HepG2 (cell line): Measurements from ENCODE around the gene LRIG1. TPM values are rescaled to one million over a fixed set of nuclear protein-coding genes. Genes with fewer than 3 reads are reported as not detected.

ENCODE experiments used
- ASH2L ChIP-seq: fragments of 300-600, 200-600 bp; sonication (generic); IDR thresholded peaks from 2 replicates; pipeline ENCODE4 v1.7.0; 2017; ENCODE audit warnings: low read depth, mild to moderate bottlenecking, moderate library complexity, mixed read lengths, low read length; ENCODE audit not compliant: insufficient read length
- CEBPB ChIP-seq: IDR thresholded peaks from 2 replicates; pipeline ENCODE4 v1.6.1; 2011; ENCODE audit warnings: low read depth, low read length, improper control_type of control experiment, borderline replicate concordance
- IRF1 ChIP-seq: sonication (generic); formaldehyde crosslinking; IDR thresholded peaks from 2 replicates; pipeline ENCODE4 v1.4.0; 2020; ENCODE audit warnings: low read depth, mild to moderate bottlenecking, missing genetic modification reagents
- NBN ChIP-seq: fragments of 450-650 bp; conservative IDR thresholded peaks from 2 replicates; pipeline ENCODE4 v1.6.1; 2017
- NR2C2 ChIP-seq: sonication (generic); formaldehyde crosslinking; IDR thresholded peaks from 2 replicates; pipeline ENCODE4 v1.4.0; 2020; ENCODE audit warnings: missing genetic modification reagents, mild to moderate bottlenecking, moderate library complexity, borderline replicate concordance
- PBX3 ChIP-seq: sonication (generic); formaldehyde crosslinking; IDR thresholded peaks from 2 replicates; pipeline ENCODE4 v1.8.1; 2023; ENCODE audit warnings: missing genetic modification reagents, inconsistent platforms, borderline replicate concordance
- RARA ChIP-seq: IDR thresholded peaks from 2 replicates; pipeline ENCODE4 v1.6.1; 2016; ENCODE audit warnings: missing genetic modification reagents, missing compliant biosample characterization
- SIN3A ChIP-seq: IDR thresholded peaks from 2 replicates; pipeline ENCODE4 v1.6.1; 2011; ENCODE audit warnings: low read depth, mild to moderate bottlenecking, control low read depth, low read length, borderline replicate concordance
- SPEN ChIP-seq: sonication (generic); formaldehyde crosslinking; IDR thresholded peaks from 2 replicates; pipeline ENCODE4 v1.5.1; 2020; ENCODE audit warnings: low read depth, mild to moderate bottlenecking, missing genetic modification reagents
- THAP7 ChIP-seq: sonication (generic); formaldehyde crosslinking; IDR thresholded peaks from 2 replicates; pipeline ENCODE4 v1.8.1; 2023; ENCODE audit warnings: mild to moderate bottlenecking, missing genetic modification reagents
- XRCC5 ChIP-seq: fragments of 200-400 bp; formaldehyde crosslinking; optimal IDR thresholded peaks from 2 replicates; pipeline ENCODE3; 2017; ENCODE audit warnings: mild to moderate bottlenecking, low read length
- ZBTB33 ChIP-seq: sonication (generic); formaldehyde crosslinking; IDR thresholded peaks from 2 replicates; pipeline ENCODE4 v1.4.0; 2020; ENCODE audit warnings: missing genetic modification reagents
- ZFP90 ChIP-seq: sonication (generic); formaldehyde crosslinking; IDR thresholded peaks from 2 replicates; pipeline ENCODE4 v1.8.0; 2022; ENCODE audit warnings: missing genetic modification reagents, mild to moderate bottlenecking, inconsistent platforms, borderline replicate concordance
- ZIK1 ChIP-seq: sonication (generic); formaldehyde crosslinking; IDR thresholded peaks from 2 replicates; pipeline ENCODE4 v1.5.0; 2020; ENCODE audit warnings: mild to moderate bottlenecking, low read depth, missing genetic modification reagents, borderline replicate concordance
- ZNF362 ChIP-seq: sonication (generic); formaldehyde crosslinking; IDR thresholded peaks from 2 replicates; pipeline ENCODE4 v1.4.0; 2020; ENCODE audit warnings: missing genetic modification reagents, mild to moderate bottlenecking, borderline replicate concordance
- ZNF605 ChIP-seq: sonication (generic); formaldehyde crosslinking; IDR thresholded peaks from 2 replicates; pipeline ENCODE4 v1.8.0; 2022; ENCODE audit warnings: mild to moderate bottlenecking, missing genetic modification reagents
- ZNF710 ChIP-seq: sonication (generic); formaldehyde crosslinking; IDR thresholded peaks from 2 replicates; pipeline ENCODE4 v1.5.0; 2020; ENCODE audit warnings: mild to moderate bottlenecking, missing genetic modification reagents, borderline replicate concordance
- ZSCAN9 ChIP-seq: IDR thresholded peaks from 2 replicates; pipeline ENCODE4 v1.6.1; 2016; ENCODE audit warnings: borderline replicate concordance
- polyA plus RNA-seq, 8 experiments: library from polyadenylated mRNA; depleted of rRNA in 3 of 8; stranded (reverse) in 7 of 8; unstranded in 1 of 8; fragments of >200 nt; fragmentation: Illumina TruSeq in 4 of 8; extraction: Trizol in 4 of 8; gene quantifications; 2 replicates each; pipeline versions ENCODE4 v1.2.1 to v1.2.3, GENCODE V29; 2011 to 2016; ENCODE audit warnings: low read depth in 4 of 8, missing spikeins in 1 of 8, mixed read lengths in 1 of 8; ENCODE audit not compliant: insufficient read depth in 1 of 8
- total RNA-seq, 5 experiments: library from RNA; depleted of rRNA; stranded (reverse); fragments of >200 nt; fragmentation: Illumina TruSeq; extraction: Trizol; gene quantifications; 2 replicates each; pipeline ENCODE4 v1.2.3, GENCODE V29; 2016; ENCODE audit warnings: low read depth in 1 of 5

Gene LRIG1
- total and polyA plus RNA-seq, 2 of the 13 experiments (the other 11 are each of a cell fraction or from before 2014, with no cell fraction given): 17.8 to 24.8 TPM

GRCh38 chr3:66500576-66501482 is at the start of gene LRIG1 (continued):
- TF ChIP-seq PBX3 (no peak), SIN3A (no peak; the same call in 1 of the 2 replicates), NBN (no peak), ZIK1 (CRISPR knock-in tag) (no peak), ZNF710 (peak; percentile 87; the same call in 1 of the 2 replicates), THAP7 (peak; percentile 70; the same call in 1 of the 2 replicates), ASH2L (peak; percentile 71), NR2C2 (no peak), ZFP90 (CRISPR knock-in tag) (no peak), XRCC5 (no peak), ZNF362 (CRISPR knock-in tag) (no peak), CEBPB (peak; percentile 45; the same call in 1 of the 2 replicates), ZBTB33 (CRISPR knock-in tag) (no peak), IRF1 (CRISPR knock-in tag) (no peak), ZSCAN9 (CRISPR knock-in tag) (no peak), ZNF605 (CRISPR knock-in tag) (no peak), RARA (CRISPR knock-in tag) (peak; percentile 37), SPEN (CRISPR knock-in tag) (peak; percentile 60)
